Right renal cortex interstitium (tissue), 3 donors: ENCODE results near the gene NPHP4. TPM values are rescaled to one million over a fixed set of nuclear protein-coding genes. Genes with fewer than 3 reads are reported as not detected.

ENCODE experiments used
- DNase-seq, 3 donors: peaks; one replicate each; pipeline ENCODE4 v3.0.0-alpha.2; 2013; ENCODE audit warnings: low read depth in 3 of 3, low spot score in 2 of 3
- polyA plus RNA-seq, 3 donors: library from polyadenylated mRNA; unstranded; fragments of 120-200 nt; gene quantifications; one replicate each; pipeline ENCODE4 v1.2.1, GENCODE V29; 2013; ENCODE audit not compliant: insufficient read length in 3 of 3

Gene NPHP4
- polyA plus RNA-seq, 3 donors: 8.9 to 10.4 (median 9.2) TPM

DNA sequence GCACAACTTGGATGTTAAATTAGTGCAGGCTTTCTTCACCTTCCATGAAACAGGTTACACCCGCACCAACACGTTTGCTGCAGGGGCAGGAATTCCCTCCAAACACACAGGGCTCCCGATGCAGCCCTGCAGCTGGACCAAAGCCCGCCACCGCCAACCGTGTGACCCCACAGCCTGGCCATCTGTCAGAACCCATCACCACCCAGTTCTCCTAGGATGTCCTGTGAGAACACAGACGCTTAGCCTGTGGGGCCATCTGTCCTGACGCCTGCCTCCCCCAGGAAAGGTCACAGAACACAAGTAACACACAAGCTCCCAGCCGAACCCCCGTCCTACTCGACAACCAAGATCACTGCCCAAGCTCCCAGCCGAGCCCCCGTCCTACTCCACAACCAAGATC, 108.1 kb downstream of the NPHP4 start:
- no peak for DNase-seq

DNA sequence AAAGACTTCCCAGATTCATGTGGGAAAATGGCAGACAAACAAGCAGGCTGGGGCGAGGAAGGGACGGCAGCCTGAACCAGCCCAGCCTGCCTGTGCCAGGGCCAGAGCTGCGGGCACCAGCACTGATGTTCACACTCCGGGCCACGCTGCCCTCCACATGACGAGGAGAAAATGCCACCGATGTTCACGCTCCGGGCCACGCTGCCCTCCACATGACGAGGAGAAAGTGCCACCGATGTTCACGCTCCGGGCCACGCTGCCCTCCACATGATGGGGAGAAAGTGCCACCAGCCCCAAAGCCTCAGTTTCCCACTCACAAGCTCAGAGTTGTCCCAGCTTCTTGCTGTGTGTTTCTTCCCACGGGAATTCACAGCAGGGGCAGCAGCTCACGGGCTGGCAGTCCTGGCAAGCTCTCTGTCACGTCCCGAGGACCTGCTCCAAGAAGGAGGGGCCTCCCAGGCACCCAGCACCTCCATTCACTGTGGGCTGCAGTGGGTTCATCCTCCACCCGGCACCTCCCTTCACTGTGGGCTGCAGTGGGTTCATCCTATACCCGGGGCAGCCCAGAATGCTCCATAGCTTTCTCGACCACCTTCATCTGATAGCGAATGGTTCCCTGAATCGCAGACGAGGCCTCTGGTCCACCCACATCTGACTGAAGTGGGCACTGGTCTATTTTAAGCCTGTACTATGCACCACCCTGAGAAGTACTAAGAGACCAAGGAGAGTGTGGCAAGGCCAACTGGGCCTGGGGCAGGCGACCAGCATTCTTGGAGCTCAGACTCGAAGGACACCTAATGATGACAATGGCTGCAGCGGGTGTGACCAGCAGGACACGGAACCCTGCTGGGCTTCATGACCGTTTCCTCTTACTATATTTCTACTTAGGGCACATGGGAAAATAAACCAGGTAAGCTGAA, 108.8 kb downstream of the NPHP4 start:
- DNase-seq: no peak

DNA sequence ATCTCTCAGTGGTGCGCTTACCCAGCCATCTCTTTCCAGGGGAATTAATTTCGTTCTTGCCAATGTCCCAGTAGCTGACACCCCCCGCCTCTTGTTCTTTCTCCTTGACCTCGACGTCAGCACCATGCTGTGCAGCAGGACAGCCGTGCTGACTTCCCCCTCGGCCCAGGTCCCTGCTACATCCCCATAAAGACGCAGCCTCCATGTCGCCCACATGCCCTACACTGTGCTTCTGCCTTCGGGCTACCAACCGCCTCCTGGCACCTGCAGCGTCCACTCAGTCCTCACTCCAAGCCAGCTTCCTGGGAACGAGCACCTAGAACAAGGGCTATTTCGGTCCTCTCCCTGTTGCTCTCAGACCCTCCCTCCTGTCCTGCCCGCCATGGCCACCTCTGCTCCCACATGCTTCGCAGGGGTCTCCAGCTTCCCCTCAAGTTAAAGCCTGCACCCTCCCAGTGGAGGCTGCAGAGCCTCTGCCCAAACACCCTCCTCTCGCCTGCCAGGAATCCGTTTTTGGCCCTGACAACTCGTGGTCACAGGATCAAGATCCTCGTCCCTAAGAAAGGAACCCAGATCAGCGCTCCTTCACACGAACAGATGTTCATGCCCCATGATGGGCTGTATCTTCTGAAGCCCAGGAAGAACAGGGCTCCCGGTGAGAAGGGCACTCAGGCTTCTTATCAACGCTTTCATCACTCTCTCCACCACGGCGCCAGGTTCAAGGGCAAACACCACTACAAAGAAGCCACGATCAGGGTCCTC, 109.7 kb downstream of the NPHP4 start:
- no peak for DNase-seq

DNA sequence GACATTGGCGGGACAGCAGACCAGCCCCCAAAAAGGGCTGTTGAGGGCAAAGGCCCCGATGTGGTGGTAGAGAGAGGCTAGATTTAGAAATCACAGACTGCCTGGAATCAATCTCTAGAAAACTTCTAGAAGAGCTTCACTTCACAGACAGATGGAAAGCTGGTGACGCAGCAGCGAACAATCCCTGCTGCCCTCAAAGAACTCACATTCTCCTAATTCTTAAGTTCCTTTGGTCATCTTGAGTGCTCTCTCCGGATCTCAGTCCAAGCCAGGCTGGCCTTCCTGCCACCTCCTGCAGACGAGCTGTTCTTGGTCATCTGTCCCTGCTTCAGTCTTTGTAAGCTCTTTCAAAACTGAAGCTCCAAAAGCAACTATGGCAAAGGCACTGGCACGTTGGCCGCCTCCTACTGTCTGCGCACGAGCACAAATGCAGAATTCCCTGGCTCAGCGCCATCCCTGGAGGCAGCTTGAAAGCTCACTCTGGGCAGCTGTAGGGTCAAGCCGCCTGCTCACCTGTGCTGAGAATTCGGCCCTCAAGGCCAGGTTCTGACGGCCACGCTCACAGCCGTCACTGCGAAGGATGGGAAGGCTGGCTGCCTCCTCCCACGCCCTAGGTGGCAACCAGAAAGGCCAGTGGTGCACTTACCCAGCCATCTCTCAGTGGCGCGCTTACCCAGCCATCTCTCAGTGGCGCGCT, 110.6 kb downstream of the NPHP4 start:
- no peak for DNase-seq

DNA sequence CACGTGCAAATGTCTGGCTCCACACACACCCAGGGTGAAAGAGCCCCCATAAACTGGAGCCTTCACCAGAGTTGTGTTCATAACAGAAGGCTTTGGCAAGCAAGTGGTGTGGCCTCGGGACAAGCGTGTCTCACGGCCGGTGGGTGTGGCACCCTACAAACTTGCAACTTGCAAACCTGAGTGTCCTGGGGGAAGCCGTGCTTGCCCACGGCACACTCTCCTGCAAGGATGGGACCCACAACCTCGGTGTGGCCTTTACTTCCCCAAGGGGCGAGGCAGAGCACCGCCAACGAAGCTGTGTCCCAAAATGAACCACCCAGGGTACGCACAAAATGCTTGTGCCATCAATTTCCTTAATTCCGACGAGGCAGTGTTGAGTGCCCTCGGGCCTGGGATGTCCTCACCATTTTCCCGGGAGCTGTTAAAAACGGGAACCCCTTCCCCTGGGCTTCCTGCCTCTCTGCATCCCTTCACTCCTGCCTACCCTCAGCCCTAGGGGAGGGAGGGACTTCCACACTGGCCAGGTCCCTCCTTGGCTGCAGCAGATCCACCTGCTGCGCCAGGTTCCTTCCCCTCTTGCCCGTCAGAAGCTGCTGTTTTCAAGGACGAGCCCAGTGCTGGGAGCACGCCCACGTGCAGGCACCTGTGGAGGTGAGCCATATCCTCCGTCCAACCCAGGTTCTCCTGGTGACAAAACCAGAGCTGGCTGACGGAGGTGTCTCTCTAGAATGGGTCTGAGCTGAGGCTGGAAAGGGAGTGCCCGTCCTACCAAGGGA, 111.4 kb downstream of the NPHP4 start:
- no peak for DNase-seq

DNA sequence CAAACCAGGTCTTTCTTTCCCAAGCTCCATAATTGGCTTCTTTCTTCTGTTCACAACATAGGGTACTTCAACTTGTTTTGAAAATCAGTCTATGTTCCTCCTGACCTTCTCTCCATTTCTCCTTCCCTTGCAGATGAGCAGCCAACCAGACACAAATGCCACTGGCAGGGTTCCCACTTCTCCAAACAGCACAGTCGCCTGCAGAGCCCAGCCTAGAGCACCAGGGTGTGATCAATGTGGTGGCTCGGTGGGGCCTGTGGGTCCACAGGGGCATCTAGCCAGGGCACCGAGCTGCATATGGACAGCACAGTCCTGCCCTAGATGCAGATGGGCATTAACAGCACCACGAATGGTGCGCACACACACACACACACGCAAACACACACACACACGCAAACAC, 112.8 kb downstream of the NPHP4 start:
- DNase-seq: no peak

DNA sequence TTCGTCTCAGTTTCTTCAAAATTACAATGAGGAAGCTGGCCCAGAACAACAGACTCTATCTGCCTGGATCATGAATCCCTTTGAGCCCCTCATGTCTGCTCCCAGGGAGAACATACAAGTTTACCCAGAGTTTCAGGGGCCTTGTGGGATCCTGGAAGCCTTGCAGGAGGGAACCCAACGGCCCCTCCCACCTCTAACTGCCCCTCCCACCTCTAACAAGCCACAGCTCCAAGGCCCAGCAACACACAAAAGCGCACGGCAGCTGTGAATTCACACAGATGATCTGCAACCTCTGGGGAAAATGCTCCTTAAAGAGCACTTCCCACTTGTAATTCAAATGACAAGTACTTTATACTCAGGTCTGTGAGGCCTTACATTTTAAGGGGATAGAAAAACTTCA, 113.3 kb downstream of the NPHP4 start:
- no peak for DNase-seq

DNA sequence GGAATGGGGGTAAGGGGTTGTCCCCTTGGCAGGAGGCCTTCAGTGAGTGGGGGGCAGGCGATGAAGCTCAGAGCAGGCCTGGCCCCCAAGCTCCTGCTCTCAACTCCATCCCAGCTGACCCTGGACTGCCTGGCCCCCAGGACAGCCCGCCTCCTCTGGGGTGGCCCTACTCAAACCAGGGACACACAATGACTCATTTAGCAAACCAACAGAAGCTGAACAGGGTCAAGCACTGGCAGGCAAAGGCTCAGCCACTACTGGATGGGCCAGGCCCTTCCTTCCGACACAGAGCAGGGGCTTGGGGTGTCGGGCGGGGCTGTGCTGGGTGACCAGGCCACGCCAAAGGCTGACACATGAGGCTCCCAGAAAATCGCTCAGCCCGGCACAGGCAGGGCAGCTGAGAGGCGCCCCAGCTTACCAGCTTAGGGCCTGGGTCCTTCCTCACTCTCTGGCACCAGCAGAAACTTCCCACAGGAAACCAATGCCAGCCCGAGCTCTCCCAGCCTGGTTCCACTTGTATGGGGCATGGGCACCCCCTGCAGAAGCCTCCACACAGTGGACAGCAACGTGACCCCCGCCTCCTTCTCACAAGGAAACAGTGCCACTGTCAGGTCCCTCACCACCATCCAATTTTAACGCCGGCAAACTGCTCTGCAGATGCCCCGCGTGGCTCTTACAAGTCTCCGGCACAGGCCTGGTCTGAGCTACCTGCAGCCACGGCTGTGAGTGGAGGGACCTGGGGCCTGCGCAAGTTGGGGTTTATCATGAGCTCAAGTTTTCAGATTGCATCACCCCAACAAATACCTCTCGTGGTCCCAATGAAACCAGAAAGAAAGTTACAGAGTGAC, 114.3 kb downstream of the NPHP4 start:
- no peak for DNase-seq

DNA sequence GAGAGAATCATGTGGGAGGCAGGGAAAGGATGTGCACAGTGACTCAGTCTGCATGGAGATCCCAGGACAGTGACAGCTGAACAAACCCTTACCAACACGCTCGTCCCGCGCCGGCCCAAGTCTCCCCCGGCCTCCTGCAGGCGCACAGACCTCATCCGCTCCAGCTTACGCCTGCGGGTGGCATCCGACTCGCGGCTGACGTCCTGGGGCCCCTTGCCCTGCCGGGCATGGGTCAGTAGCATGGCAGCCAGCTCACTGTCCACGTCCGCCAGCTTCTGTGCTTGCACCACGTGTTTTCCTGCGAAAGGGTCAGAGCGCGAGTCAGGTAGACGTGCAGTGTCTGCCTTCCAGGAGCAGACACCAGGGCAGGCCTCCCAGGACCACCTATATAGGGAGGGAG, 115.2 kb downstream of the NPHP4 start:
- DNase-seq: no peak

DNA sequence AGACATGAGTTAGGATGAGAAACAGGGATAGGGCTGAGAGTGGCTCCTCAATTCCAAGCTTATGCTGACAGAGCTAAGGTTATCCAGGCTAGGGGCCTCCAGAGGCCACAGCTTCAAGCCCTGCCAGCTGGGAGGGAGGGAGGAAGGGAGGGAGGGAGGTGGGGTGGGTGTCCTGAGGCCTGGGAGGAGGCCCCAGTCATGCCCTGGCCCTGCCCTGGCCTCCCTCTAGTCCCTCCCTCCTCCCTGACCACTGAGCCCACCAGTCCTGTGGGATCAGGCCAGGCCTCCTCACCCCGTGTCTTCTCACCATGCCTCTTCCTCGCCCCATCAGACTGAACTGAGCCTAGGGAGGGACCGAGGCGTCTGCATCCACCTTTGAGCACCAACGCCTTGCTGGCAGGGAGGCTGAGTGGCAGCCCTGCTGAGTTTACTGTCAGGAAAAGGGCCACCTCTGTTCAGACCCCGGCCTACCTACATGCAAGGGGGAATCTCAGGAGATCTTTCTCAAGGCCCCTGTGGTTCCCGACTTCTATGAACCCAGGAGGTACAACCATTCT, 116.1 kb downstream of the NPHP4 start:
- DNase-seq: no peak

DNA sequence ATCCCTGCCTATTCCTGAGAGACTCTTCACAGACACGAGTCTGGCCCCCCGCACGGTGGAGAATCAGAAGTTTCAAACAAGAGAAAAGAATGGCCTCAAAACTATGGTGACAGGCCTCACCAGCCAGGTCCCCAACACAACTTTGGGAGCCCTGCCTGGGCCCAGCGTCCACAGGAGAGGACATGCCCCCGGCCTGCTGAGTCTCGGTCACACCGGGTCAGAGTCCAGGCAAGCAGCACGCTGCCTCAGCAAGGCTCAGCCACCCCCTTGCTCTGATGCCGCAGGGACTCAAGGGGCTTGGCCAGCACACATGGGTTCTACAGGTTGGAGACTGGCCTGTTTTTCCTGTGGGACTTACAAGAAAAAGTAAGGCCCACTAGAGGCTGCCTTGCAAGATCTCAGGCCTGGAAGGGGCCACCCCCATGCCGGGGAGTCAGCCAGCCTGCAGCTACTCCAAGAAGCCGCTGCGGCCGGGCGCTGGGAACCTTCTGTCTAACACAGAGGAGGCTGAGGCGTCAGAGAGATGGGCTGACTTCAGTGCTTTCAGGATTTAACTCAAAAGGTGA, 116.8 kb downstream of the NPHP4 start:
- DNase-seq: no peak

DNA sequence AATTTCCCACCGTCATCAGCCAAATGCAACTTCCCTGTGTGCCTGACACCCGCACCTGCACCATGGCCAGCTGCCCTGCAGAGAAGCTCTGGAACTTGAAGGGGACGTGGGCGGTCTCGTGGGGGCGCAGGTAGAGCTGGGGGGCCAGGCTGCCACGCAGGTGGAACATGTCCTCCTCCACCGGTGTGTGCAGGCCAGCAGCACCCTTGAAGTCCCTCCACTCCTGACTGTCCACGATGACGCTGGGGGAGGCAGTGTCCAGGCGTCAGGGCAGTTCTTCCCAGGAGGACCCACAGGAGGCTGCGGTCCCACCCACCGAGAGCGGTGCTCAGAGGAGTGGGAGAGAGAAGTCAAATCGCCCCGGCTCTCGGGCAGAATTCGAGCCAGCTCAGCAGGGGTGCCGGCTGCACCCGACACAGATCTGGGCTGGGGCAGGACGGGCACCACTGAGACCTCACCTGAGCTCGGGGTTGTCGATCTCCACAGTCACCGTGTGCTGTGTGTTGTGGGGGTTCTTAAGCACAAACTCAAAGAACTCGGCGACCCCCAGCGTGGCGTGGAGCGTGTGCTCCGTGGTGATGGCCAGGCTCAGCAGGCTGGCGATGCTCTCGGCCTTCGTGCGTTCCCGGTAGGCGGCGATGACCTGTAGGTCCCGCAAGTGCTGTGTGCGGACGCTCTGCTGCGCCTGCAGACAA, 117.7 kb downstream of the NPHP4 start:
- no peak for DNase-seq

DNA sequence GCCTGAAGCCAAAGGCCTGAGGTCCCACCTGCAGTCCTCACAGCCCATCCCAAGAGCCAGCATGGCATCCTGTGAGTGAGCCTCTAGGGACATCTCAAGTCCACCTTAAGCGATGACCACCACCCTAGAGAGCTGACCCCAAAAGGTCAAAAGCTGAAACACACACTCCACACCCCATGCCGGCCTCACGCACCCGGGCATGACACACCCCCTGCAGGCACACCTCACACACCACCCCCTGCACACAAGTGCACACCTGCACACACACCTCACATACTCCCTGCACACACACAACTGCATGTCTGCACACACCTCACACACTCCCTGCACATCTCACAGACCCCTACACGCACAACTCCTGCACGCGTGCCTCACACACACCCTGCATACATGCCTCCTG, 118.7 kb downstream of the NPHP4 start:
- no peak for DNase-seq

DNA sequence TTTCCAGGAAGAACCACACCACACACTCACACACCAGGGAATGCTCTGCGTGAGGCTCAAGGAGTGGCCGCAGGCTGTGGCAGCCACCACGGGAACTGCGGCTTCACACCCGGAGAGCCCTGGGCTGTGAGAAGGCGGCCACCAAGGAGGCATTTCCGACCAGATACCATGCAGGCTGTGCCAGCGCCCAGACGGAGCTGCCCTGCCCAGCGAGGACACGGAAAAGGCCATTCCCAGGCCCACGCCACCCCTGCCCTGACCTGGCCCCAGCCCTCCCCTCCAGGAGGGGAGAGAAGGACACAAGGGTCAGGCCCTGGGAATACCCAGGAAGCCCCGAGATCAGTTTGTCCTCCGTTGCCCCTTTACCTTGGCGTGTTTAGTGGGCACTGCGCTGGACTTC, 119.3 kb downstream of the NPHP4 start:
- DNase-seq: no peak

DNA sequence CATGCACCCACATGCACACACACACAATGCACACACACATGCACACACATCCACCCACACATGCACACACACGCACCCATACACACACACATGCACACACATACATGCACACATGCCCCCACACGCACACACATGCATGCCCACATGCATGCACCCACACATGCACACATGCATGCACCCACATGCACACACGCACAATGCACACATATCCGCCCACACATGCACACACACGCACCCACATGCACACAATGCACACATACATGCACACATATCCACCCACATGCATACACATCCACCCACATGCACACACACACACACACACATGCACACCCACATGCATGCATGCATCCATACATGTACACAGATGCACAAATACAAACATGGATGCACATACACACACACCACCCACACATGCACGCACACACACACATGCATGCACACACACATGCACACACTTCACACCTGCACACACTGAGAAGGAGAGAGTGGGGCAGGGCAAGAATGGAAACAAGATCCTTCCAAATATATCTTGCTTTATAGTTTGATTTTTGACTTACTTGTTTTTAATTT, 123.2 kb downstream of the NPHP4 start:
- DNase-seq: no peak

DNA sequence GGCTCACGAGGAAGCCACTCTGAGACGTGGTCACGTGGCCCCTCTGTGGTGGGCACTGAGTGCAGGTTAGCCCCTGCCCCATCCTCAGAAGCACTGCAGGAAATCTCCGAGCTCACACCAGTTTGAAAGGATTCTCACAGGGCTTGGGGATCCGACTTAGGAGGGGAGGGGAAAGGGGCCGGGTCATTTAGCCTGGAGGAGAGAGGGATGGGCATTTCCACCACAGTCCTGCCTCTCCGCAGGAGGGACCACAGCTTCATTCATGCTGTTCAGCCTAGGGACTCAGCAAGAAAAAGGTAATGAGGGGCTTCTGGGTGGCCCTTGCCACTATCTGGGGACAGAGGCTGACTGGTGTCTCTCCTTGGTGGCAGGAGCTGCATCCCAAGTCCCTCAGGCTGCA, 126.5 kb downstream of the NPHP4 start:
- DNase-seq: no peak

DNA sequence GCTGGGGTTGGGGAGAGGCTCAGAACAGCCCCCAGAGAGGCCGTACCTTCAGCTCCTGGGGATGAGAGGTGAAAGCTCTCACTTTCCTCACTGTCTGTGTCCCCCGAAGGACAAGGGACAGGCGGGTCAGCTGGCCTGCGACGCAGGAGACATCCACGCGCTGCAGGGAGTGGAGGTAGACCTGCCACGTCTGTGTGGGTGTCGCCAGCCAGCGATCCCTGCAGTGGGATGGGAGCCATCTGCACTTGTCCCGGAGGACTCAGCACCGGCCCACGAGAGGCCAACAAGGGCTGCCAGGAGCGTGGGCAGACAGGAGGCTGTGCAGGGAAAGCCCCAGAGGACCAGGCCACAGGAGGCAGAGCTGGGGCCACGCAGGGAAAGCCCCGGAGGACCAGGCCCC, 127.2 kb downstream of the NPHP4 start:
- DNase-seq: no peak

DNA sequence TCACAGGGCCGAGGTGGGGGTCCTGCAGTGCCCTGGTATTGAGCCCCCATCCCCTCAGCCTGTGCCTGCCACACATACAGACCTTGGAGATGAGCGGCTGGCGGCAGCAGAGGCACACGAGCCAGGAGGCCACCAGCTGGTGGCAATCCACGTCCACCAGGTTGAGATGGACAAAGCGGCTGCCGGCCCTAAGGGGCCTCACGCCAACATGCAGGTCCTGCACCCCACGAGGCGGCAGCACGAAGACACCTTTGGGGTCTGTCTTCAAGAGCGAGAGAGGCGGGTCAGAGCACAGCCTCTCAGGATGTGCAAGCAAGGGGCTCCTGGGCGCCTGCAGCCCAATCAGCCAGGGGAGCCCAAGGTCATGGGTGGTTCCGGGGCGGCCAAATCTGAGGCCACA, 128.0 kb downstream of the NPHP4 start:
- DNase-seq: no peak
